ENCODE results near the gene CSNK1E.

- TF ChIP-seq, protein P1, sequence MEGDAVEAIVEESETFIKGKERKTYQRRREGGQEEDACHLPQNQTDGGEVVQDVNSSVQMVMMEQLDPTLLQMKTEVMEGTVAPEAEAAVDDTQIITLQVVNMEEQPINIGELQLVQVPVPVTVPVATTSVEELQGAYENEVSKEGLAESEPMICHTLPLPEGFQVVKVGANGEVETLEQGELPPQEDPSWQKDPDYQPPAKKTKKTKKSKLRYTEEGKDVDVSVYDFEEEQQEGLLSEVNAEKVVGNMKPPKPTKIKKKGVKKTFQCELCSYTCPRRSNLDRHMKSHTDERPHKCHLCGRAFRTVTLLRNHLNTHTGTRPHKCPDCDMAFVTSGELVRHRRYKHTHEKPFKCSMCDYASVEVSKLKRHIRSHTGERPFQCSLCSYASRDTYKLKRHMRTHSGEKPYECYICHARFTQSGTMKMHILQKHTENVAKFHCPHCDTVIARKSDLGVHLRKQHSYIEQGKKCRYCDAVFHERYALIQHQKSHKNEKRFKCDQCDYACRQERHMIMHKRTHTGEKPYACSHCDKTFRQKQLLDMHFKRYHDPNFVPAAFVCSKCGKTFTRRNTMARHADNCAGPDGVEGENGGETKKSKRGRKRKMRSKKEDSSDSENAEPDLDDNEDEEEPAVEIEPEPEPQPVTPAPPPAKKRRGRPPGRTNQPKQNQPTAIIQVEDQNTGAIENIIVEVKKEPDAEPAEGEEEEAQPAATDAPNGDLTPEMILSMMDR (IDR thresholded peaks at IDR 0.05): no peak
- TF ChIP-seq POLR2A (IDR thresholded peaks at IDR 0.05): no peak
Observed at GRCh38 chr22:38276166-38276565, 41.1 kb downstream of the CSNK1E start.

Measured in upper lobe of left lung (tissue), 4 donors.